Superior temporal gyrus (tissue), 1 donor: ENCODE data around the gene SLC25A10.

Experiments used
- DNase-seq: peaks from one replicate; pipeline ENCODE4 v3.0.0-alpha.2; 2016; ENCODE audit errors: extremely low spot score

SLC25A10 gene

GRCh38 chr17:81686614-81687013, 25.5 kb upstream of the SLC25A10 start:
- DNase-seq: no peak

- DNase-seq: no peak
Measured at GRCh38 chr17:81687770-81688541, 24.1 kb upstream of the SLC25A10 start.

GRCh38 chr17:81688616-81689015, 23.5 kb upstream of the SLC25A10 start:
- no peak for DNase-seq

GRCh38 chr17:81690066-81690465, 22.0 kb upstream of the SLC25A10 start:
- DNase-seq: no peak

GRCh38 chr17:81690549-81690948, 21.5 kb upstream of the SLC25A10 start:
- DNase-seq: no peak

- no peak for DNase-seq
Measured at GRCh38 chr17:81691196-81691595, 20.9 kb upstream of the SLC25A10 start.

- DNase-seq: no peak
Measured at GRCh38 chr17:81691608-81692007, 20.5 kb upstream of the SLC25A10 start.

GRCh38 chr17:81693509-81694210, 18.4 kb upstream of the SLC25A10 start:
- no peak for DNase-seq

GRCh38 chr17:81694810-81695209, 17.3 kb upstream of the SLC25A10 start:
- no peak for DNase-seq

GRCh38 chr17:81695211-81695610, 16.9 kb upstream of the SLC25A10 start:
- DNase-seq: no peak

GRCh38 chr17:81695801-81696200, 16.3 kb upstream of the SLC25A10 start:
- no peak for DNase-seq

GRCh38 chr17:81696218-81696941, 15.7 kb upstream of the SLC25A10 start:
- DNase-seq: no peak

- no peak for DNase-seq
Measured at GRCh38 chr17:81697261-81698044, 14.6 kb upstream of the SLC25A10 start.

GRCh38 chr17:81700353-81701287, 11.5 kb upstream of the SLC25A10 start:
- no peak for DNase-seq

- DNase-seq: no peak
Measured at GRCh38 chr17:81701288-81702071, 10.6 kb upstream of the SLC25A10 start.

- peak; percentile 99 for DNase-seq
Measured at GRCh38 chr17:81702934-81703746, 8.9 kb upstream of the SLC25A10 start, which contains the start of gene MRPL12. Gene MRPL12 (plus strand): TSS chr17:81703367. CDS start chr17:81703502, 135 bp downstream.

- DNase-seq: no peak
Measured at GRCh38 chr17:81703747-81704654, 8.1 kb upstream of the SLC25A10 start.
